GM12878 (cell line): Measurements from ENCODE around the gene PHACTR3. TPM values are rescaled to one million over a fixed set of nuclear protein-coding genes. Genes with fewer than 3 reads are reported as not detected.

ENCODE experiments used
- ATAC-seq: fragments of 200-7000 bp; cut with Tn5 transposase; 3 replicates; pipeline ENCODE4 v1.9.1; 2020; ENCODE audit warnings: mild to moderate bottlenecking, moderate library complexity
- BruUV-seq: library from RNA; stranded (reverse); fragments of 400-500 nt; replicated peaks from 2 replicates; lab custom pipeline; 2021; lab: Mats Ljungman, UMichigan
- CTCF ChIA-PET: fragments of 300-600 bp; sonication (Branson Sonifier 250); formaldehyde crosslinking; extraction: SDS; loops from one replicate; lab custom pipeline; 2021; ENCODE audit warnings: inconsistent platforms; lab: Yijun Ruan, JAX
- POLR2A ChIA-PET: fragments of 350-600 bp; formaldehyde crosslinking; extraction: SDS; loops from one replicate; lab custom pipeline; 2021; ENCODE audit warnings: inconsistent platforms; lab: Charles Lee
- RAD21 ChIA-PET: fragments of 300-600 bp; sonication (Branson Sonifier 250); formaldehyde crosslinking; loops from one replicate; lab custom pipeline; 2023; ENCODE audit warnings: antibody characterized with exemption; ENCODE audit not compliant: unreplicated experiment; lab: Charles Lee
- SMC1A ChIA-PET: fragments of 300-600 bp; sonication (Branson Sonifier 250); formaldehyde crosslinking; loops from one replicate; lab custom pipeline; 2023; ENCODE audit not compliant: unreplicated experiment, uncharacterized antibody; lab: Charles Lee
- DNase-seq: peaks from one replicate; pipeline ENCODE4 v3.0.0-alpha.2; 2011; ENCODE audit warnings: low read depth, low spot score
- FAIRE-seq: peaks from 3 replicates; lab custom pipeline; 2011; peaks lifted over from hg19 to GRCh38; lab: Jason Lieb, UNC
- H2AFZ ChIP-seq: 2 replicates; pipeline ENCODE4 v1.6.0; 2011; ENCODE audit warnings: low read depth, low read length, control low read depth; ENCODE audit not compliant: control insufficient read depth
- H3K27ac ChIP-seq: 2 replicates; pipeline ENCODE4 v1.5.1; 2011; ENCODE audit warnings: control low read depth; ENCODE audit not compliant: control insufficient read depth, insufficient read depth
- H3K27me3 ChIP-seq, 2 experiments: replicated peaks in 1 of 2; 2 replicates each; pipeline versions ENCODE4 v1.6.0 to v1.6.1; 2011; ENCODE audit warnings: low read length in 1 of 2; ENCODE audit not compliant: control insufficient read depth in 2 of 2, insufficient read depth in 2 of 2
- H3K36me3 ChIP-seq, 2 experiments: 2 replicates each; pipeline ENCODE4 v1.5.1; 2011; ENCODE audit warnings: low read length in 1 of 2; ENCODE audit not compliant: control insufficient read depth in 2 of 2, insufficient read depth in 2 of 2
- H3K4me1 ChIP-seq: 2 replicates; pipeline ENCODE4 v1.6.1; 2011; ENCODE audit warnings: mild to moderate bottlenecking, low read length, moderate library complexity, mixed read lengths; ENCODE audit not compliant: control insufficient read depth, insufficient read depth
- H3K4me2 ChIP-seq: 2 replicates; pipeline ENCODE4 v1.6.0; 2011; ENCODE audit warnings: control low read depth; ENCODE audit not compliant: control insufficient read depth, insufficient read depth
- H3K4me3 ChIP-seq: fragments of 200-600 bp; sonication (generic); 2 replicates; pipeline ENCODE4 v1.5.1; 2016
- H3K79me2 ChIP-seq: 2 replicates; pipeline ENCODE4 v1.6.0; 2011; ENCODE audit warnings: low read length; ENCODE audit not compliant: control insufficient read depth, insufficient read depth
- H3K9ac ChIP-seq: 2 replicates; pipeline ENCODE4 v1.8.0; 2011; ENCODE audit warnings: low read length, control low read depth, mixed read lengths; ENCODE audit not compliant: control insufficient read depth, insufficient read depth
- H3K9me3 ChIP-seq: replicated peaks from 3 replicates; pipeline ENCODE4 v1.5.1; 2011; ENCODE audit warnings: mild to moderate bottlenecking, low read length; ENCODE audit not compliant: control insufficient read depth, insufficient read depth
- H4K20me1 ChIP-seq: 2 replicates; pipeline ENCODE4 v1.6.0; 2011; ENCODE audit not compliant: control insufficient read depth, insufficient read depth
- ATF3 ChIP-seq: IDR thresholded peaks from 2 replicates; pipeline ENCODE4 v1.6.1; 2011; ENCODE audit warnings: low read depth, mild to moderate bottlenecking, low read length, moderate library complexity, borderline replicate concordance; ENCODE audit errors: extremely low read depth
- EZH2 ChIP-seq: IDR thresholded peaks from 2 replicates; pipeline ENCODE4 v1.6.1; 2012; ENCODE audit warnings: low read depth, mild to moderate bottlenecking, control low read depth, inconsistent platforms, low read length, borderline replicate concordance; ENCODE audit not compliant: control insufficient read depth
- IRF3 ChIP-seq: fragments of 450-650 bp; IDR thresholded peaks from 2 replicates; pipeline ENCODE4 v1.6.1; 2014; ENCODE audit warnings: mild to moderate bottlenecking
- IRF4 ChIP-seq: IDR thresholded peaks from 2 replicates; pipeline ENCODE4 v1.6.1; 2011; ENCODE audit warnings: low read depth, low read length
- MYB ChIP-seq: fragments of 150-350 bp; IDR thresholded peaks from 2 replicates; pipeline ENCODE4 v1.6.1; 2014; ENCODE audit warnings: mild to moderate bottlenecking, low read depth, low read length, borderline replicate concordance
- NFXL1 ChIP-seq: fragments of 450-650 bp; IDR thresholded peaks from 2 replicates; pipeline ENCODE4 v1.6.1; 2017; ENCODE audit warnings: antibody characterized with exemption, mild to moderate bottlenecking, borderline replicate concordance
- PAX8 ChIP-seq: fragments of 450-650 bp; IDR thresholded peaks from 2 replicates; pipeline ENCODE4 v1.6.1; 2017; ENCODE audit warnings: mild to moderate bottlenecking, moderate library complexity
- RBBP5 ChIP-seq: fragments of 200-600 bp; sonication (generic); conservative IDR thresholded peaks from 2 replicates; pipeline ENCODE4 v1.6.1; 2016
- RFX5 ChIP-seq: IDR thresholded peaks from 2 replicates; pipeline ENCODE4 v1.6.1; 2011; ENCODE audit warnings: low read depth, low read length, improper control_type of control experiment
- RUNX3 ChIP-seq: IDR thresholded peaks from 2 replicates; pipeline ENCODE4 v1.6.1; 2012; ENCODE audit warnings: low read length, inconsistent platforms
- SMC3 ChIP-seq: IDR thresholded peaks from 2 replicates; pipeline ENCODE4 v1.6.1; 2011; ENCODE audit warnings: low read length, improper control_type of control experiment, borderline replicate concordance
- SP1 ChIP-seq: IDR thresholded peaks from one replicate; pipeline ENCODE4 v1.6.1; 2011; ENCODE audit warnings: low read depth, low read length
- SREBF1 ChIP-seq: IDR thresholded peaks from 2 replicates; pipeline ENCODE4 v1.6.1; 2012; ENCODE audit warnings: mild to moderate bottlenecking, low read length
- ZBTB4 ChIP-seq: fragments of 450-650 bp; formaldehyde crosslinking; IDR thresholded peaks from 2 replicates; pipeline ENCODE4 v1.4.0; 2022; ENCODE audit warnings: mild to moderate bottlenecking, moderate library complexity
- ZNF384 ChIP-seq: IDR thresholded peaks from 2 replicates; pipeline ENCODE4 v1.6.1; 2012; ENCODE audit warnings: low read depth, mild to moderate bottlenecking, low read length, improper control_type of control experiment, borderline replicate concordance
- ZNF687 ChIP-seq: fragments of 450-650 bp; IDR thresholded peaks from 2 replicates; pipeline ENCODE4 v1.6.1; 2017; ENCODE audit warnings: mild to moderate bottlenecking, moderate library complexity
- WGBS: methylation state at CpG from one replicate; pipeline ENCODE4 v1.1.6; 2016; ENCODE audit warnings: low lambda C conversion rate; ENCODE audit not compliant: insufficient replicate concordance, insufficient coverage; ENCODE audit errors: missing lambda C conversion rate; 5-methylcytosine and 5-hydroxymethylcytosine counted together
- in situ Hi-C: fragments of 300-500 bp; cut with MboI; formaldehyde crosslinking; loops from 9 replicates; pipeline ENCODE4 v1.14.3; 2018; ENCODE audit warnings: mixed read lengths
- intact Hi-C: fragments of 100-400 bp; cut with micrococcal nuclease; formaldehyde crosslinking; loops from one replicate; pipeline ENCODE4 v1.14.2; 2022; ENCODE audit not compliant: unreplicated experiment
- polyA plus RNA-seq, 11 experiments: library from polyadenylated mRNA; depleted of rRNA in 4 of 11; unstranded in 6 of 11; stranded (reverse) in 5 of 11; fragments of >200 nt; fragmentation: Nextera tagmentation in 4 of 11; fragmentation: Illumina TruSeq in 1 of 11; extraction: Ambion mirVana in 4 of 11; extraction: Trizol in 1 of 11; gene quantifications; 1 replicate in 1 of 11; 2 replicates in 10 of 11; pipeline versions ENCODE4 v1.2.1 to v1.2.3, GENCODE V29; 2011 to 2016; ENCODE audit warnings: inconsistent platforms in 2 of 11, missing spikeins in 2 of 11, low read depth in 1 of 11
- total RNA-seq, 4 experiments: library from RNA; depleted of rRNA in 3 of 4; stranded (reverse); fragments of >200 nt in 3 of 4; fragmentation: Illumina TruSeq in 1 of 4; extraction: Trizol in 1 of 4; gene quantifications; 2 replicates each; pipeline versions ENCODE4 v1.2.1 to v1.2.3, GENCODE V29; 2013 to 2021

PHACTR3 gene
- total and polyA plus RNA-seq, 10 of the 15 experiments (the other 5 are each of a cell fraction or from before 2014, with no cell fraction given) = 0.17 to 2.7 (median 0.27) TPM; not detected in 1

- no peaks in the 10 kb centered on the region for H3K79me2 ChIP-seq
- FAIRE-seq = no peak
- ChIA-PET CTCF (interaction anchor here (8.4 kb wide), 1 partner anchor 63 kb away, joined by 174 read pairs; no protein-coding TSS in a partner anchor), SMC1A (interaction anchor here (0.5 kb wide), 1 partner anchor 9 kb away, joined by 3 read pairs; no protein-coding TSS in a partner anchor), POLR2A (no interaction called here), RAD21 (no interaction called here)
- ATAC-seq = no peak
- H3K9ac ChIP-seq = no peak overlapping the region
- no peaks in the 10 kb centered on the region; the same call in 2 of the 3 replicates for H3K9me3 ChIP-seq
- no peaks in the 10 kb centered on the region for H3K27me3 ChIP-seq
- H3K4me2 ChIP-seq = no peak overlapping the region
- no peaks in the 10 kb centered on the region for H3K4me1 ChIP-seq
- in situ Hi-C loops (loop anchor here (25.0 kb wide), 1 partner anchor 1550 kb away; no protein-coding TSS in a partner anchor), intact Hi-C loops (no loop called here)
- no peak overlapping the region for H2AFZ ChIP-seq
- H3K27ac ChIP-seq = no peak overlapping the region
- 17% methylated on average over 10 of the region's 10 CpGs for WGBS
- H4K20me1 ChIP-seq = no peaks in the 10 kb centered on the region
- no peak for DNase-seq
- no peaks in the 10 kb centered on the region for H3K36me3 ChIP-seq
- BruUV-seq = no TSS peak
- H3K4me3 ChIP-seq = no peak overlapping the region
- no peak for TF ChIP-seq SREBF1
- no peak for TF ChIP-seq EZH2
- no peak for TF ChIP-seq ZBTB4 (CRISPR knock-in tag)
- TF ChIP-seq ZNF384 = no peak
- no peak for TF ChIP-seq SP1
- TF ChIP-seq MYB = no peak
- TF ChIP-seq RUNX3 = no peak
- TF ChIP-seq NFXL1 = no peak
- no peak for TF ChIP-seq ZNF687
- no peak for TF ChIP-seq PAX8
- TF ChIP-seq RFX5 = no peak
- TF ChIP-seq ATF3 = no peak
- no peak for TF ChIP-seq RBBP5
- TF ChIP-seq IRF4 = no peak
- TF ChIP-seq SMC3 = no peak
- no peak for TF ChIP-seq IRF3
These were observed 182.6 kb downstream of the PHACTR3 start for GRCh38 chr20:59786801-59787537.
